H9 (cell line): Measurements from ENCODE around the gene APBA2. TPM values are rescaled to one million over a fixed set of nuclear protein-coding genes. Genes with fewer than 3 reads are reported as not detected.

Experiments
- DNase-seq: peaks from one replicate; pipeline ENCODE4 v3.0.0-alpha.2; 2017
- H2AFZ ChIP-seq: one replicate; pipeline ENCODE4 v1.6.1; 2013; ENCODE audit warnings: mild to moderate bottlenecking, low read length, control low read depth, moderate library complexity
- H2AK5ac ChIP-seq: 2 replicates; pipeline ENCODE4 v1.6.1; 2013; ENCODE audit warnings: low read length, control low read depth, mixed read lengths; ENCODE audit not compliant: insufficient read length
- H2BK120ac ChIP-seq: one replicate; pipeline ENCODE4 v1.6.1; 2013; ENCODE audit warnings: low read depth, mild to moderate bottlenecking, low read length, control low read depth, inconsistent platforms; ENCODE audit not compliant: poor library complexity, severe bottlenecking
- H2BK12ac ChIP-seq: 2 replicates; pipeline ENCODE4 v1.6.1; 2013; ENCODE audit warnings: low read length, control low read depth, mixed read lengths, low read depth; ENCODE audit not compliant: insufficient read length
- H2BK15ac ChIP-seq: 2 replicates; pipeline ENCODE4 v1.6.1; 2013; ENCODE audit warnings: low read depth, low read length, control low read depth
- H2BK20ac ChIP-seq: one replicate; pipeline ENCODE4 v1.6.1; 2013; ENCODE audit warnings: low read depth, mild to moderate bottlenecking, low read length, control low read depth, inconsistent platforms; ENCODE audit not compliant: poor library complexity, severe bottlenecking
- H2BK5ac ChIP-seq: 2 replicates; pipeline ENCODE4 v1.6.1; 2013; ENCODE audit warnings: low read length, control low read depth, mixed read lengths; ENCODE audit not compliant: insufficient read length
- H3K14ac ChIP-seq: 2 replicates; pipeline ENCODE4 v1.6.1; 2013; ENCODE audit warnings: low read length, control low read depth; ENCODE audit not compliant: insufficient read depth
- H3K18ac ChIP-seq: 2 replicates; pipeline ENCODE4 v1.6.1; 2013; ENCODE audit warnings: low read depth, mild to moderate bottlenecking, mixed read lengths, low read length, control low read depth; ENCODE audit not compliant: insufficient read length
- H3K23ac ChIP-seq: 2 replicates; pipeline ENCODE4 v1.6.1; 2013; ENCODE audit warnings: low read length, control low read depth, mixed read lengths, low read depth; ENCODE audit not compliant: insufficient read length
- H3K23me2 ChIP-seq: 2 replicates; pipeline ENCODE4 v1.6.1; 2013; ENCODE audit warnings: low read depth, mild to moderate bottlenecking, mixed read lengths, low read length, control low read depth; ENCODE audit not compliant: insufficient read length, poor library complexity, severe bottlenecking
- H3K27ac ChIP-seq: 2 replicates; pipeline ENCODE4 v1.5.1; 2013; ENCODE audit warnings: low read length, control low read depth, mixed read lengths, low read depth; ENCODE audit not compliant: insufficient read length
- H3K27me3 ChIP-seq: 2 replicates; pipeline ENCODE4 v1.6.1; 2013; ENCODE audit warnings: low read length, control low read depth, inconsistent platforms; ENCODE audit not compliant: insufficient read depth
- H3K4ac ChIP-seq: 2 replicates; pipeline ENCODE4 v1.6.1; 2013; ENCODE audit warnings: low read depth, mild to moderate bottlenecking, control low read depth, inconsistent platforms, low read length, moderate library complexity
- H3K4me1 ChIP-seq: 2 replicates; pipeline ENCODE4 v1.6.1; 2013; ENCODE audit warnings: low read length, control low read depth, inconsistent platforms; ENCODE audit not compliant: insufficient read depth
- H3K4me2 ChIP-seq: 2 replicates; pipeline ENCODE4 v1.6.1; 2013; ENCODE audit warnings: low read length, control low read depth, mixed read lengths; ENCODE audit not compliant: insufficient read length, insufficient read depth
- H3K56ac ChIP-seq: 2 replicates; pipeline ENCODE4 v1.6.1; 2013; ENCODE audit warnings: low read depth, mild to moderate bottlenecking, mixed read lengths, low read length, control low read depth; ENCODE audit not compliant: insufficient read length
- H3K79me1 ChIP-seq: 2 replicates; pipeline ENCODE4 v1.6.1; 2013; ENCODE audit warnings: low read depth, mild to moderate bottlenecking, moderate library complexity, low read length, control low read depth, inconsistent platforms; ENCODE audit not compliant: insufficient read depth, poor library complexity, severe bottlenecking
- H3K79me2 ChIP-seq: 2 replicates; pipeline ENCODE4 v1.6.1; 2013; ENCODE audit warnings: low read length, control low read depth, inconsistent platforms; ENCODE audit not compliant: insufficient read depth
- H3K9ac ChIP-seq: 2 replicates; pipeline ENCODE4 v1.6.1; 2013; ENCODE audit warnings: low read length, control low read depth, mixed read lengths; ENCODE audit not compliant: insufficient read length; ENCODE audit errors: extremely low read depth
- H3K9me3 ChIP-seq: one replicate; pipeline ENCODE4 v1.6.1; 2013; ENCODE audit warnings: low read depth, low read length, inconsistent platforms; ENCODE audit not compliant: control insufficient read depth
- H3T11ph ChIP-seq: one replicate; pipeline ENCODE4 v1.6.1; 2013; ENCODE audit warnings: mild to moderate bottlenecking, low read length, control low read depth, inconsistent platforms
- H4K20me1 ChIP-seq: one replicate; pipeline ENCODE4 v1.6.1; 2013; ENCODE audit not compliant: control insufficient read depth, insufficient read length, insufficient read depth
- H4K5ac ChIP-seq: 2 replicates; pipeline ENCODE4 v1.6.1; 2013; ENCODE audit warnings: low read depth, mild to moderate bottlenecking, mixed read lengths, low read length, control low read depth; ENCODE audit not compliant: insufficient read length
- H4K8ac ChIP-seq: replicated peaks from 2 replicates; pipeline ENCODE4 v1.6.1; 2013; ENCODE audit warnings: low read length, control low read depth, mixed read lengths, low read depth; ENCODE audit not compliant: insufficient read length
- H4K91ac ChIP-seq: 2 replicates; pipeline ENCODE4 v1.6.1; 2013; ENCODE audit warnings: low read depth, mild to moderate bottlenecking, moderate library complexity, mixed read lengths, low read length, control low read depth; ENCODE audit not compliant: insufficient read length
- H3K27ac Mint-ChIP-seq, 3 experiments: 2 replicates in 2 of 3; 3 replicates in 1 of 3; pipeline ENCODE4 v1.8.0; 2020 to 2021; ENCODE audit warnings: mixed read lengths in 3 of 3, mild to moderate bottlenecking in 1 of 3, moderate library complexity in 1 of 3
- H3K27me3 Mint-ChIP-seq: 2 replicates; pipeline ENCODE4 v1.8.0; 2021; ENCODE audit warnings: low read depth, mild to moderate bottlenecking, moderate library complexity, mixed read lengths
- H3K36me3 Mint-ChIP-seq, 3 experiments: 2 replicates in 2 of 3; 3 replicates in 1 of 3; pipeline ENCODE4 v1.8.0; 2020 to 2021; ENCODE audit warnings: low read depth in 3 of 3, mixed read lengths in 3 of 3; ENCODE audit not compliant: insufficient read depth in 1 of 3
- H3K4me1 Mint-ChIP-seq, 2 experiments: 2 replicates each; pipeline ENCODE4 v1.8.0; 2020; ENCODE audit warnings: mixed read lengths in 2 of 2
- H3K4me3 Mint-ChIP-seq, 2 experiments: 2 replicates in 1 of 2; 3 replicates in 1 of 2; pipeline ENCODE4 v1.8.0; 2020 to 2021; ENCODE audit warnings: mild to moderate bottlenecking in 2 of 2, mixed read lengths in 2 of 2, moderate library complexity in 1 of 2
- H3K9me3 Mint-ChIP-seq, 2 experiments: 2 replicates in 1 of 2; 3 replicates in 1 of 2; pipeline ENCODE4 v1.8.0; 2020; ENCODE audit warnings: mild to moderate bottlenecking in 2 of 2, mixed read lengths in 2 of 2, moderate library complexity in 1 of 2
- CTCF ChIP-seq: fragments of 200-600 bp; sonication (generic); conservative IDR thresholded peaks from 3 replicates; pipeline ENCODE4 v1.8.0; 2021; ENCODE audit warnings: antibody characterized with exemption, mild to moderate bottlenecking
- WGBS: extraction: QIAGEN DNeasy Blood & Tissue Kit; methylation state at CpG from one replicate; pipeline ENCODE4 v1.1.7; 2013; ENCODE audit warnings: missing lambda C conversion rate, low lambda C conversion rate, mixed read lengths; ENCODE audit not compliant: insufficient read length; ENCODE audit errors: extremely low coverage; 5-methylcytosine and 5-hydroxymethylcytosine counted together
- total RNA-seq: library from RNA; stranded (reverse); gene quantifications from 2 replicates; pipeline ENCODE4 v1.2.1, GENCODE V29; 2021

Gene APBA2
- total RNA-seq, 1 experiment from 2014 or later = 14.3 TPM

DNA sequence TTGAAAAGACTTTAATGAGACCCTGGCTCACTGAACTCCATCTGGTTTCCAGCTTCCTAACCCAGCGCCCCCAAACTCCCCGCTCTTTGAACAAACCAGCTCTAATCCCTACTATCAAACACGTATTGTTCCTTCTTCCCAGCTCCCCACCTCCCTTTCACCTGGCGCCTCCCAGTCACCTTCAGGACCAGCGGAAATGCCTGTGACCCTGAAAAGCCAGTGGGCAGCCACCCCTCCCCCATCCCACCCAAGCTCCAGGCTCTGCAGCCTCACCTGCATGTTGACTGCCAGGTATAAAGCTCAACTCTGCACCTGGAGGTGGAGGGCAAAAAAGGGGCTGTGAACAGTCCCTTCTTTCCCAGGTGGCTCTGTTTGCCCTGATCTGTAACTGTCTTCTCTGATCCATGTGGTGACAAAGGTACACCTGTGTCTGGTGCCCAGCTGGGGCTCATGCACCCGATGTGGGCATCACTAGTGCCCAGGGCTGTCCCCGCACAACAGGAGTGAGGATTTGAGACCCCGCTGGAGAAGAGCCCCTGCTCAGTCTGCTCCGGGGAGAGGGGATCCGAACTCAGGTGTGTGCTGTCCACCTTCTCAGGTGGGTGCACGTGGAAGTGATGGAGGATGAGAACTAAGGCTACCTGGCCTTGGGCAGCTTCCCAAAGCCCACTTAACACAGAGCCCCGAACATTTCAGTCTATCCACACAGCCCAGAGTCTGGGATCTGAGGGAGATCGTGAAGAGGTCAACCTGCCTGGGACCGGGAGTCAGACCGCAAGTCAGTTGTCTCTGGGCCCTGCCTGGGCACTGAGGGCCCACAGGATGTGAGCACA lies 254.9 kb downstream of the APBA2 start:
- H3K4me1 ChIP-seq = peaks cover 5% of the 10 kb centered on the region; the same call in 1 of the 2 replicates
- H3K4me2 ChIP-seq = peak overlapping the region; percentile 62
- Mint-ChIP-seq H3K36me3 (no peaks in the 10 kb centered on the region), H3K9me3 (no peaks in the 10 kb centered on the region), H3K4me1 (peaks cover 24% of the 10 kb centered on the region in 2 experiments), H3K4me3 (peak overlapping the region; percentile 58 to 76), H3K27me3 (no peaks in the 10 kb centered on the region; the same call in none of the 2 replicates), H3K27ac (no peak overlapping the region)
- H3K18ac ChIP-seq = no peak overlapping the region
- peak; percentile 47 for DNase-seq
- no peaks in the 10 kb centered on the region for H4K20me1 ChIP-seq
- no peaks in the 10 kb centered on the region for H3K79me2 ChIP-seq
- H4K5ac ChIP-seq = no peak overlapping the region
- H3K9me3 ChIP-seq = no peaks in the 10 kb centered on the region
- no peaks in the 10 kb centered on the region for H3K27me3 ChIP-seq
- H4K8ac ChIP-seq = no peak overlapping the region
- H3K79me1 ChIP-seq = no peaks in the 10 kb centered on the region
- H4K91ac ChIP-seq = no peak overlapping the region
- H3K56ac ChIP-seq = no peak overlapping the region
- WGBS = no CpG with 5 or more reads among the region's 15 CpGs
- H2BK20ac ChIP-seq = no peak overlapping the region
- H3K23me2 ChIP-seq = peaks cover 6% of the 10 kb centered on the region
- H2BK120ac ChIP-seq = no peak overlapping the region
- H3K4ac ChIP-seq = no peak overlapping the region
- H2BK12ac ChIP-seq = no peak overlapping the region
- H2AFZ ChIP-seq = no peak overlapping the region
- H3K27ac ChIP-seq = no peak overlapping the region
- H3K9ac ChIP-seq = no peak overlapping the region
- H3K14ac ChIP-seq = peak overlapping the region; percentile 4; the same call in 1 of the 2 replicates
- H2BK15ac ChIP-seq = no peak overlapping the region
- no peak overlapping the region for H2BK5ac ChIP-seq
- no peak for TF ChIP-seq CTCF
- H3T11ph ChIP-seq = no peak overlapping the region
- no peak overlapping the region for H2AK5ac ChIP-seq
- no peak overlapping the region for H3K23ac ChIP-seq
